D341Med (cell line): ENCODE measurements around the gene KRTAP9-2.
"Not testable (repeated sequence)": the region's sequence is repeated elsewhere in the genome, so short reads cannot be mapped to it uniquely, and the experiment has no call there.

ENCODE experiments used
- DNase-seq: peaks from one replicate; pipeline ENCODE4 v3.0.0; 2012; ENCODE audit warnings: low spot score

Gene KRTAP9-2

DNA sequence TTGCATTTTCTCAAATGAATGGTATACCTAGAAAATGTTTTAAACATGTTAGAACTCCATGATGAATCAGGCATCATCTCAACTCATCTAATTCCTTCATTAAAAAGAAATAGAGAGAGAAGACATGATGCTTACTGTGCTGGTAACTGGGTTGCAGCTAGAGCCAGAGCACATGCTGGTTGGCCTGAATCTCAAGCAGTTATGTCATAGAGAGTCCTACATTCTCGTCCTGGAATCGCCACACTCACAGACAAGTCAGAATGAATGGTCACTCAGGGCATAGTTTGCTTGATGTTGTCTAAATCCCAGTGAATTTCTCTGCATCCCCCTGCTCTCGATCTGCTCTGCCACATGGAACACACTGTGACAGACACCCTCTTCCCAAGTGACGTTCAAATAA lies 10.7 kb downstream of the KRTAP9-2 start:
- not testable (repeated sequence) for DNase-seq

DNA sequence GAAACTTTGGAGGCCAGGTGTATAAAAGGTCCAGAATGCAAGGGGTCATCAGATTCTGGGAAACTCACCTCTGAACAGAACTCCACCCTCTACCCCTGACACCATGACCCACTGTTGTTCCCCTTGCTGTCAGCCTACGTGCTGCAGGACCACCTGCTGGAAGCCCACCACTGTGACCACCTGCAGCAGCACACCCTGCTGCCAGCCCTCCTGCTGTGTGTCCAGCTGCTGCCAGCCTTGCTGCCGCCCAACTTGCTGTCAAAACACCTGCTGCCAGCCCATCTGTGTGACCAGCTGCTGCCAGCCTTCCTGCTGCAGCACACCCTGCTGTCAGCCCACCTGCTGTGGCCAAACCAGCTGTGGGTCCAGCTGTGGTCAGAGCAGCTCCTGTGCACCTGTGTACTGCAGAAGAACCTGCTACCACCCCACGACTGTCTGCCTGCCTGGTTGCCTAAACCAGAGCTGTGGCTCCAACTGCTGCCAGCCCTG lies 11.5 kb downstream of the KRTAP9-2 start, which contains the start of gene KRTAP9-8:
KRTAP9-8 (plus strand) TSS at position 51 of the 489 bp plus-strand sequence; CDS start at position 104, 53 bp downstream.
- DNase-seq, result not testable (repeated sequence)

DNA sequence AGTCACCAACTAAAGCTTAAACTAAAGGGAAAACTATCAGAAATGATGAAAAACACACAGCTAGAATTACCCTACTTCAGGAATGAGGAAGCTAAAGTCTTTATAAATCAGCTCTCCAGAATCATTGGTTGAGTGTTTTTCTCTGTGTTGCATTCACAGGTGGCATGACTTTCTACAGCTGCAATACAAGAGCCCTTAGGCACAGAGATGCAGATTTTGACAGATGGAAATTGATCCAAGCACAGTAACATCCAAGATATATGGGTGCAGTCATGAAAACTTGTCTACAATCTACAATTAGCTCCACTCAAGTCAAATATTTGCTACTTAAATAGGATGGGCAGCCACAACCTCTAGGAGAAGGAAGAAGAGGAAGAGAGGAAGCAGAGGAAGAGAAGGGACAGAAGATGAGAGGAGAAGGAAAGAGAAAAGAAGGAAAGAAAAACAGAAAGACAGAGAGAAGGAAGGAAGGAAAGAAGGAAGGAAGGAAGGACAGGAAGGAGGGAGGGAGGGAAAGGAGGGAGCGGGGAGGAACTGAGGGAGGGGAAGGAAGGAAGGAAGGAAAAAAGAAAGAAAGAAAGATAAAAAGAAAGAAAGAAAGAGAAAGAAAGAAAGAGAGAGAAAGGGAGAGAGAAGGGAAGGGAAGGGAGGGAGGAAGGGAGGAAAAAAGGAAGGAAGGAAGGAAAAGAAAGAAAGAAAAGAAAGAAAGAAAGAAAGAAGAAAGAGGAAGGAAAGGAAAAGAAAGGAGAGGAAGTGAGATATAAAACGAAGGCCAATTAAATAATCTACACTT lies 20.7 kb downstream of the KRTAP9-2 start:
- not testable (repeated sequence) for DNase-seq

DNA sequence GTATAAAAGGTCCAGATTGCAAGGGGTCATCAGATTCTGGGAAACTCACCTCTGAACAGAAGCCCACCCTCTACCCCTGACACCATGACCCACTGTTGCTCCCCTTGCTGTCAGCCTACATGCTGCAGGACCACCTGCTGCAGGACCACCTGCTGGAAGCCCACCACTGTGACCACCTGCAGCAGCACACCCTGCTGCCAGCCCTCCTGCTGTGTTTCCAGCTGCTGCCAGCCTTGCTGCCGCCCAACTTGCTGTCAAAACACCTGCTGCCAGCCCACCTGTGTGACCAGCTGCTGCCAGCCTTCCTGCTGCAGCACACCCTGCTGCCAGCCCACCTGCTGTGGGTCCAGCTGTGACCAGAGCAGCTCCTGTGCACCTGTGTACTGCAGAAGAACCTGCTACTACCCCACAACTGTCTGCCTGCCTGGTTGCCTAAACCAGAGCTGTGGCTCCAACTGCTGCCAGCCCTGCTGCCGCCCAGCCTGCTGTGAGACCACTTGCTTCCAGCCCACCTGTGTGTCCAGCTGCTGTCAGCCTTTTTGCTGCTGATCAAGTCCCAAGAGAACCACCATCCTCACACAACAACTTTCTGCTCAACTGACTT lies 23.3 kb downstream of the KRTAP9-2 start, which contains the start of gene KRTAP9-4:
KRTAP9-4 (plus strand) TSS at position 51 of the 604 bp plus-strand sequence; CDS start at position 85, 34 bp downstream.
- DNase-seq, result not testable (repeated sequence)

DNA sequence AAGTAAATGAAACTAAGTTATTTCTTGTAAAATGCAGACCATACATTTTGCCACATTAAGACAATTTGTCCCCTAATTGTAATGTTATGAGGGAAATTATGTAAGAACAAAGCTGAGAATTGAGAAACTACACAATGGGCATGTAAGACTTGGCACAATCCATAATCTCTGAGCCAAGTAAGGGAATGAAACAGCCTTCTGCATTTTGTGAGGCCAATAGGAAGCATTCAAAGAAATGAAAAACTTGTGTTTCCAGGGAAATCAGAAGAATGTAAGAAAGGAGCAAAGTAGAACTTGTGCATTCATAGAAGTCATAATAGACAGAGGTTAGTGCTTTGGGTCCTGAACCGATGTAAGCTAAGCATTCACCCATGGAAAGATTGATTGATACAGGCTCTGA lies 24.8 kb downstream of the KRTAP9-2 start:
- DNase-seq, result no peak

DNA sequence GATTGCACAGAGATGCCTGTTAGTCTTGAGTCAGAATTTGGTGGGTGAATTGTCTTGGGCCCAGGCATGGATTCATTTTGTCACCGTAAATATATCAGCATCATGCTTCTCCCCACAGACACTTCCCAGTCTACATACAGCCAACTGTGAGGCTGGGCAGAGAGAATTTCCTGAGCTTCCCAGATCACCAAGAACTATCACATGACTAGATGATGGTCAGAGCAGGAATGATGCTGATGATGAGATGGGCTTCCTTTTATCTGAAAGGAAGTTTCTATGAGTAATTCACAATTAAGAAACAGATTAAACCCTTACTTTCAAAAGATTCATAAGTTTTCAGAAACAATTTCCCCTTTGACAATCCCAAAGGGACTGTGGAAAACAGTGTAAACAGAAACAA lies 28.4 kb downstream of the KRTAP9-2 start:
- DNase-seq, result no peak

DNA sequence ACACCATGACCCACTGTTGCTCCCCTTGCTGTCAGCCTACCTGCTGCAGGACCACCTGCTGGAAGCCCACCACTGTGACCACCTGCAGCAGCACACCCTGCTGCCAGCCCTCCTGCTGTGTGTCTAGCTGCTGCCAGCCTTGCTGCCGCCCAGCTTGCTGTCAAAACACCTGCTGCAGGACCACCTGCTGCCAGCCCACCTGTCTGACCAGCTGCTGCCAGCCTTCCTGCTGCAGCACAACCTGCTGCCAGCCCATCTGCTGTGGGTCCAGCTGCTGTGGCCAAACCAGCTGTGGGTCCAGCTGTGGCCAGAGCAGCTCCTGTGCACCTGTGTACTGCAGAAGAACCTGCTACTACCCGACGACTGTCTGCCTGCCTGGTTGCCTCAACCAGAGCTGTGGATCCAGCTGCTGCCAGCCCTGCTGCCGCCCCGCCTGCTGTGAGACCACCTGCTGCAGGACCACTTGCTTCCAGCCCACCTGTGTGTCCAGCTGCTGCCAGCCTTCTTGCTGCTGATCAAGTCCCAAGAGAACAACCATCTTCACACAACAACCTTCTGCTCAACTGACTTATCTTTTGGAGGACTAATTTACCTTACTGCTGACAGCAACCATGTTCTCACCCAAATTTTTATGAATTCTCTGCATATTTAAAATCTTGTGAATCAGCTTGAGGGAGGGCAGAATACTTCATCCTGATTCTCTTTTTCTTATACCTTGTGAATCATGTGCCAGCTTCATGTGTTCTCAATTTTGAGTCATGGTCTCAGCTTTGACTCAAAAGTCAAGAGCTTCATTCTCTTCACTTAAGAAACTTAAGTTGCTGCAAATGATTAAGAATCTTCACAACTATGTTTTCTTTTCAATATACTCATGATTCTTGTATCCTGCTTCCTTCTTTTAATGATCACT lies 29.2 kb downstream of the KRTAP9-2 start, which contains the start of gene KRTAP9-9:
KRTAP9-9 (plus strand) TSS at position 4 of the 910 bp plus-strand sequence.
- not testable (repeated sequence) for DNase-seq

DNA sequence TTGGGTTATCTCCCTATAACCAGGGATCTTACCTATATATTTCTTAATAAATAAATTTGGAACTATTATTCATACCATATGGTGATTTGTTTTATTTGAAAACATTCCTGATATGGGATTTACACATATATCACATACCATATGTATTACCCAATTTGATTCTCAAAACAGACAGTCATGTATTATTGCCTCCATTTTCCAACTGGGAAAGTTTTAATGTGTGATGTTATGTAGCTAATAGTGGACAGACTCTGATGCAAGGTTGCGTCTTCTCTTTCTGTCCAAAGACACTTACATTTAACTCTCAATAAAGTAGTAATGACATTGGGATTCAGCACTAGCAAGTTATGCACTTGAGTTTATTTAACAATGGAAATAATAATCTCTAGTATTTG lies 29.8 kb downstream of the KRTAP9-2 start:
- DNase-seq, result no peak

DNA sequence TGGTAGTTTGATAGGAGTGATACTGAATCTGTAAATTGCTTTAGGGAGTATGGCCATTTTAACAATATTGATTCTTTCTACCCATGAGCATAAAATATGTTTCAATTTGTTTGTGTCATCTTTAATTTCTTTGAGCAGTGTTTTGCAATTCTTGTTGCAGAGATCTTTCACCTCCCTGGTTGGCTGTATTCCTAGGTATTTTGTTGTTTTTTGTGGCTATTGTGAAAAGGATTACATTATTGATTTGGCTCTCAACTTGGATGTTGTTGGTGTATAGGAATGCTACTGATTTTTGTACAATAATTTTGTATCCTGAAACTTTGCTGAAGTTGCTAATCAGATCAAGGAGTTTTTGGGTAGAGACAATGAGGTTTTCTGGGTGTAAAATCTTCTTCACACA lies 32.0 kb downstream of the KRTAP9-2 start:
- no peak for DNase-seq

DNA sequence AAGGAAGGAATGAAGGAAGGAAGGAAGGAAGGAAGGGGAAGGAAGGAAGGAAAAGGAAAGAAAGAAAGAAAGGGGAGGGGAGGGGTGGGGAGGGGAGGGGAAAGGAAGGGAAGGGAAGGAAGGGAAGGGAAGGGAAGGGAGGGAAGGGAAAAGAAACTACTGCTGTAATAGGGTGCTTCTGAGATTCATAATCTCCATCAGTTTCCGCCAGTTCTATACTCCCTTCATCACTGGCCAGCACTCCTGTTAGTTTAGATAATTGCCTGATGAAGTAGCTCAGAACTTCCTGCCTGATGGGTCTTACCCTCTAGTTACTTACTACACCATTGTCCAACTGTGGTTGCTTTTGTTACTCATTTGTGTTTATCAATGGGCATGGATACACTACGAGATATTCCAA lies 36.8 kb downstream of the KRTAP9-2 start:
- DNase-seq, result no peak

DNA sequence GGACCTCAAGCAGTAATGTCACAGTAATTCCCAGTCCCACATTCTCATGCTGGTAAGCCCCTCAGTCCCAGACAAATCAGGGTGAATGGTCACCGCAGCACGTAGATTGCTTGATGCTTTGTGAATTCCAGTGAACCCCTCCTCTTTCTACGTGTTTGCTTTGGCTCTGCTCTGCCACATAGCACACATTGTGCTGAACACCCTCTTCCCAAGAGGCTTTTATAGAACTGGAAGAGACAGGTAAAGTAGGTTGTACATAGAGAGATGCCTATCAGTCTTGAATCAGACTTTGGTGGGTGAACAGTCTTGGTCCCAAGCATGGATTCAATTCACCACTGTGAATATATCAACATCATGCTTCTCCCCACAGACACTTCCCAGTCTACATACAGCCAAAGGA lies 38.2 kb downstream of the KRTAP9-2 start:
- DNase-seq, result no peak

DNA sequence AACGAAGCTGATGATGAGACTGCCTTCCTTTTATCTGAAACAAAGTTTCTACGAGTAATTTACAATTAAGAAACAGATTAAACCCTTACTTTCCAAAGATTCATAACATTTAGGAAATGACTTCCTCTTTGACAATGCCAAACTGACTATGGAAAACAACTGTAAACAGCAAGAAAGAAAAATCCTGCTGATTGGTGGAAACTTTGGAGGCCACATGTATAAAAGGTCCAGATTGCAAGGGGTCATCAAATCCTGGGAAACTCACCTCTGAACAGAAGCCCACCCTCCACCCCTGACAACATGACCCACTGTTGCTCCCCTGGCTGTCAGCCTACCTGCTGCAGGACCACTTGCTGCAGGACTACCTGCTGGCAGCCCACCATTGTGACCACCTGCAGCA lies 38.6 kb downstream of the KRTAP9-2 start, which contains the start of gene KRTAP9-6:
KRTAP9-6 (plus strand) TSS at position 301 of the 400 bp plus-strand sequence; CDS start at position 301, 0 bp downstream.
- no peak for DNase-seq

DNA sequence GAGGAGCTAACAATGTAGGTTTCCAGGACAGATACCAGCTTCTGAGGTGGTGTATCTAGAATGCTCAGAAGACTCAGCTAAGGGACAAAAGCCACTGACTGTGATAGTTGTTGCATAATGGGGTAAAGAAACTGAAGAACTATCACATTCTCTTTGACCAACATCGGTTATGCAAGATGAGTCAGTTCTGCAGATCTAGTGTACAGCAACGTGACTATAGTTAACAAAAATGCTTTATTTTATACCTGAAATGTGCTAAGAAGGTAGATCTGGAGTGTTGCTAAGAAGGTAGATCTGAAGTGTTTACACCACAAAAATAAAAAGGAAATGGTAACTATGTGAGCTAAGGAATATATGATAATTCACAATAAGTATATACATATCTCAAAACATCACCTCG lies 41.3 kb downstream of the KRTAP9-2 start:
- DNase-seq, result no peak

DNA sequence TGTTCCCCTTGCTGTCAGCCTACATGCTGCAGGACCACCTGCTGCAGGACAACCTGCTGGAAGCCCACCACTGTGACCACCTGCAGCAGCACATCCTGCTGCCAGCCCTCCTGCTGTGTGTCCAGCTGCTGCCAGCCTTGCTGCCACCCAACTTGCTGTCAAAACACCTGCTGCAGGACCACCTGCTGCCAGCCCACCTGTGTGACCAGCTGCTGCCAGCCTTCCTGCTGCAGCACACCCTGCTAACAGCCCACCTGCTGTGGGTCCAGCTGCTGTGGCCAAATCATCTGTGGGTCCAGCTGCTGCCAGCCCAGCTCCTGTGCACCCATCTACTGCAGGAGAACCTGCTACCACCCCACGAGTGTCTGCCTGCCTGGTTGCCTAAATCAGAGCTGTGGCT lies 44.9 kb downstream of the KRTAP9-2 start:
- not testable (repeated sequence) for DNase-seq

DNA sequence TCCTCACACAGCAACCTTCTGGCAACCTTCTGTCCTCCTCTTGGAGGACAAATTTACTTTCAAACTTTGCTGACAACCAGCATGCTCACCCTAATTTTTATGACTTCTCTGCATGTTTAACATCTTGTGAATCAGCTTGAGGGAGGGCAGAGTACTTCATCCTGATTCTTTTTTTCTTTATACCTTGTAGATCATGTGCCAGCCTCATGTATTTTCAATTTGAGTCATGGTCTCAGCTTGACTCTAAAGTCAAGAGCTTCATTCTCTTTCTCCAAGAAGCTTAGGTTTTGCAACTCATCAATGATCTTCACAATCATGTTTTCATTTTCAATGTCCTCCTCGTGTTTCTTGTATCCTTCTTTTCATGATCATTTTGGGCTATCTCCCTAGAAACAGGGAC lies 45.4 kb downstream of the KRTAP9-2 start:
- DNase-seq, result no peak

DNA sequence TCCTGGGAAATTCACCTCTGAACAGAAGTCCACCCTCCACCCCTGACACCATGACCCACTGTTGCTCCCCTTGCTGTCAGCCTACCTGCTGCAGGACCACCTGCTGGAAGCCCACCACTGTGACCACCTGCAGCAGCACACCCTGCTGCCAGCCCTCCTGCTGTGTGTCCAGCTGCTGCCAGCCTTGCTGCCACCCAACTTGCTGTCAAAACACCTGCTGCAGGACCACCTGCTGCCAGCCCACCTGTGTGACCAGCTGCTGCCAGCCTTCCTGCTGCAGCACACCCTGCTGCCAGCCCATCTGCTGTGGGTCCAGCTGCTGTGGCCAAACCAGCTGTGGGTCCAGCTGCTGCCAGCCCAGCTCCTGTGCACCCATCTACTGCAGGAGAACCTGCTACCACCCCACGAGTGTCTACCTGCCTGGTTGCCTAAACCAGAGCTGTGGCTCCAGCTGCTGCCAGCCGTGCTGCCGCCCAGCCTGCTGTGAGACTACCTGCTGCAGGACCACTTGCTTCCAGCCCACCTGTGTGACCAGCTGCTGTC lies 49.3 kb downstream of the KRTAP9-2 start, which contains the start of gene KRTAP9-7:
KRTAP9-7 (plus strand) TSS at position 51 of the 543 bp plus-strand sequence; CDS start at position 51, 0 bp downstream.
- not testable (repeated sequence) for DNase-seq
